GM12878 (cell line): Measurements from ENCODE around the gene HDAC7. TPM values are rescaled to one million over a fixed set of nuclear protein-coding genes. Genes with fewer than 3 reads are reported as not detected.

ENCODE experiments used
- ATF2 ChIP-seq: IDR thresholded peaks from 2 replicates; pipeline ENCODE4 v1.6.1; 2012; ENCODE audit warnings: low read length, inconsistent platforms
- BCL11A ChIP-seq: IDR thresholded peaks from 2 replicates; pipeline ENCODE4 v1.6.1; 2011; ENCODE audit warnings: low read depth, low read length
- BHLHE40 ChIP-seq, 2 experiments: fragments of 450-650 bp in 1 of 2; IDR thresholded peaks; 2 replicates each; pipeline ENCODE4 v1.6.1; 2011 to 2017; ENCODE audit warnings: low read depth in 2 of 2, borderline replicate concordance in 1 of 2, improper control_type of control experiment in 1 of 2, low read length in 1 of 2, mild to moderate bottlenecking in 1 of 2
- CREM ChIP-seq: IDR thresholded peaks from 2 replicates; pipeline ENCODE4 v1.6.1; 2014; ENCODE audit warnings: antibody characterized with exemption, low read depth
- DPF2 ChIP-seq: fragments of 450-650 bp; IDR thresholded peaks from 2 replicates; pipeline ENCODE4 v1.6.1; 2017; ENCODE audit warnings: mild to moderate bottlenecking
- EED ChIP-seq: sonication (generic); IDR thresholded peaks from 2 replicates; pipeline ENCODE4 v1.6.1; 2016; ENCODE audit warnings: antibody characterized with exemption, low read depth
- EGR1 ChIP-seq, 2 experiments: IDR thresholded peaks; 1 replicate in 1 of 2; 2 replicates in 1 of 2; pipeline ENCODE4 v1.6.1; 2011 to 2012; ENCODE audit warnings: low read depth in 2 of 2, low read length in 2 of 2, borderline replicate concordance in 1 of 2, mild to moderate bottlenecking in 1 of 2, moderate library complexity in 1 of 2
- EP300 ChIP-seq, 2 experiments: fragments of 150-350 bp in 1 of 2; IDR thresholded peaks; 2 replicates each; pipeline ENCODE4 v1.6.1; 2011 to 2012; ENCODE audit warnings: low read depth in 2 of 2, low read length in 2 of 2, borderline replicate concordance in 1 of 2, improper control_type of control experiment in 1 of 2, inconsistent platforms in 1 of 2; ENCODE audit not compliant: control insufficient read depth in 1 of 2
- FOXK2 ChIP-seq: fragments of 450-650 bp; IDR thresholded peaks from 2 replicates; pipeline ENCODE4 v1.6.1; 2017; ENCODE audit warnings: mild to moderate bottlenecking, moderate library complexity
- HDGF ChIP-seq: fragments of 450-650 bp; IDR thresholded peaks from 2 replicates; pipeline ENCODE4 v1.6.1; 2016; ENCODE audit warnings: antibody characterized with exemption
- IKZF1 ChIP-seq: fragments of 450-650 bp; conservative IDR thresholded peaks from 2 replicates; pipeline ENCODE4 v1.6.1; 2017; ENCODE audit warnings: antibody characterized with exemption, mild to moderate bottlenecking
- NBN ChIP-seq: fragments of 450-650 bp; IDR thresholded peaks from 2 replicates; pipeline ENCODE4 v1.6.1; 2016
- NR2F1 ChIP-seq: fragments of 450-650 bp; conservative IDR thresholded peaks from 2 replicates; pipeline ENCODE4 v1.6.1; 2017; ENCODE audit warnings: mild to moderate bottlenecking
- PAX5 ChIP-seq: IDR thresholded peaks from 2 replicates; pipeline ENCODE4 v1.6.1; 2011; ENCODE audit warnings: low read depth, low read length, borderline replicate concordance
- POU2F2 ChIP-seq: IDR thresholded peaks from 3 replicates; pipeline ENCODE4 v1.6.1; 2011; ENCODE audit warnings: low read depth, mild to moderate bottlenecking, low read length, borderline replicate concordance
- RB1 ChIP-seq: fragments of 450-650 bp; formaldehyde crosslinking; IDR thresholded peaks from 2 replicates; pipeline ENCODE4 v1.6.1; 2017; ENCODE audit warnings: mild to moderate bottlenecking, borderline replicate concordance
- SIX5 ChIP-seq: IDR thresholded peaks from 2 replicates; pipeline ENCODE4 v1.6.1; 2011; ENCODE audit warnings: mild to moderate bottlenecking, low read depth, low read length, moderate library complexity; ENCODE audit not compliant: severe bottlenecking
- SMC3 ChIP-seq: IDR thresholded peaks from 2 replicates; pipeline ENCODE4 v1.6.1; 2011; ENCODE audit warnings: low read length, improper control_type of control experiment, borderline replicate concordance
- SPI1 ChIP-seq: IDR thresholded peaks from 2 replicates; pipeline ENCODE4 v1.6.1; 2011; ENCODE audit warnings: low read depth, mild to moderate bottlenecking, low read length, moderate library complexity, borderline replicate concordance; ENCODE audit not compliant: insufficient read depth
- SUZ12 ChIP-seq: fragments of 200-600 bp; sonication (generic); IDR thresholded peaks from one replicate; pipeline ENCODE4 v1.6.1; 2018; ENCODE audit warnings: antibody characterized with exemption, mild to moderate bottlenecking; ENCODE audit not compliant: unreplicated experiment
- TARDBP ChIP-seq: IDR thresholded peaks from 2 replicates; pipeline ENCODE4 v1.6.1; 2016; ENCODE audit warnings: borderline replicate concordance
- YY1 ChIP-seq: IDR thresholded peaks from 2 replicates; pipeline ENCODE4 v1.6.1; 2011; ENCODE audit warnings: low read depth, mild to moderate bottlenecking, low read length
- polyA plus RNA-seq, 11 experiments: library from polyadenylated mRNA; depleted of rRNA in 4 of 11; unstranded in 6 of 11; stranded (reverse) in 5 of 11; fragments of >200 nt; fragmentation: Nextera tagmentation in 4 of 11; fragmentation: Illumina TruSeq in 1 of 11; extraction: Ambion mirVana in 4 of 11; extraction: Trizol in 1 of 11; gene quantifications; 1 replicate in 1 of 11; 2 replicates in 10 of 11; pipeline versions ENCODE4 v1.2.1 to v1.2.3, GENCODE V29; 2011 to 2016; ENCODE audit warnings: inconsistent platforms in 2 of 11, missing spikeins in 2 of 11, low read depth in 1 of 11
- total RNA-seq, 4 experiments: library from RNA; depleted of rRNA in 3 of 4; stranded (reverse); fragments of >200 nt in 3 of 4; fragmentation: Illumina TruSeq in 1 of 4; extraction: Trizol in 1 of 4; gene quantifications; 2 replicates each; pipeline versions ENCODE4 v1.2.1 to v1.2.3, GENCODE V29; 2013 to 2021
- TF ChIP-seq, protein P1 (sequence below): fragments of 450-650 bp; IDR thresholded peaks from 2 replicates; pipeline ENCODE4 v1.6.1; 2016; ENCODE audit warnings: mild to moderate bottlenecking
- TF ChIP-seq, protein P2 (sequence below): IDR thresholded peaks from 2 replicates; pipeline ENCODE4 v1.6.1; 2011; ENCODE audit warnings: low read depth, mild to moderate bottlenecking, low read length, moderate library complexity, borderline replicate concordance; ENCODE audit errors: extremely low read depth
- TF ChIP-seq, protein P3 (sequence below): IDR thresholded peaks from 2 replicates; pipeline ENCODE4 v1.6.1; 2012; ENCODE audit warnings: low read depth, low read length, improper control_type of control experiment
- TF ChIP-seq, protein P4 (sequence below): fragments of 450-650 bp; IDR thresholded peaks from 2 replicates; pipeline ENCODE4 v1.6.1; 2017; ENCODE audit warnings: low read depth, mild to moderate bottlenecking, moderate library complexity

The HDAC7 gene
- total and polyA plus RNA-seq, 10 of the 15 experiments (the other 5 are each of a cell fraction or from before 2014, with no cell fraction given): 0.47 to 18.3 (median 5.4) TPM

GRCh38 chr12:47832263-47832933, 12.7 kb upstream of the HDAC7 start (continued):
- TF ChIP-seq TARDBP (no peak), EGR1 (IDR thresholded peaks at IDR 0.05; ENCODE audit: borderline replicate concordance in 1 of 2, low read depth in 2 of 2, low read length in 2 of 2) (no peak), HDGF (no peak), POU2F2 (peak; percentile 89; the same call in 2 of the 3 replicates), BCL11A (no peak), FOXK2 (no peak), BHLHE40 (IDR thresholded peaks at IDR 0.05; ENCODE audit: borderline replicate concordance in 1 of 2, low read depth in 2 of 2, low read length in 1 of 2) (peak; percentile 26 to 55; a peak in 2 of 4 replicates), CREM (peak; percentile 12; the same call in 1 of the 2 replicates), EED (peak; percentile 22; the same call in 1 of the 2 replicates), NR2F1 (peak; percentile 60), NBN (0 out of 2 replicates have a peak, but pooled peaks have one; percentile 26), SIX5 (no peak), SUZ12 (no peak), ATF2 (peak; percentile 54; the same call in 1 of the 2 replicates), DPF2 (peak; percentile 51; the same call in 1 of the 2 replicates), EP300 (IDR thresholded peaks at IDR 0.05; ENCODE audit: borderline replicate concordance in 1 of 2, control insufficient read depth in 1 of 2, low read depth in 2 of 2, low read length in 2 of 2) (peak in 1 of 2 experiments; percentile 44; a peak in 1 of 4 replicates), SPI1 (0 out of 2 replicates have a peak, but pooled peaks have one; percentile 17), YY1 (peak; percentile 89), PAX5 (peak; percentile 39; the same call in 1 of the 2 replicates), IKZF1 (peak; percentile 74), SMC3 (no peak), RB1 (no peak)
- TF ChIP-seq, protein P1, sequence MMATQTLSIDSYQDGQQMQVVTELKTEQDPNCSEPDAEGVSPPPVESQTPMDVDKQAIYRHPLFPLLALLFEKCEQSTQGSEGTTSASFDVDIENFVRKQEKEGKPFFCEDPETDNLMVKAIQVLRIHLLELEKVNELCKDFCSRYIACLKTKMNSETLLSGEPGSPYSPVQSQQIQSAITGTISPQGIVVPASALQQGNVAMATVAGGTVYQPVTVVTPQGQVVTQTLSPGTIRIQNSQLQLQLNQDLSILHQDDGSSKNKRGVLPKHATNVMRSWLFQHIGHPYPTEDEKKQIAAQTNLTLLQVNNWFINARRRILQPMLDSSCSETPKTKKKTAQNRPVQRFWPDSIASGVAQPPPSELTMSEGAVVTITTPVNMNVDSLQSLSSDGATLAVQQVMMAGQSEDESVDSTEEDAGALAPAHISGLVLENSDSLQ: no peak
- TF ChIP-seq, protein P2, sequence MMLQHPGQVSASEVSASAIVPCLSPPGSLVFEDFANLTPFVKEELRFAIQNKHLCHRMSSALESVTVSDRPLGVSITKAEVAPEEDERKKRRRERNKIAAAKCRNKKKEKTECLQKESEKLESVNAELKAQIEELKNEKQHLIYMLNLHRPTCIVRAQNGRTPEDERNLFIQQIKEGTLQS: no peak
- TF ChIP-seq, protein P3, sequence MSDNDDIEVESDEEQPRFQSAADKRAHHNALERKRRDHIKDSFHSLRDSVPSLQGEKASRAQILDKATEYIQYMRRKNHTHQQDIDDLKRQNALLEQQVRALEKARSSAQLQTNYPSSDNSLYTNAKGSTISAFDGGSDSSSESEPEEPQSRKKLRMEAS: 0 out of 2 replicates have a peak, but pooled peaks have one; percentile 17
- TF ChIP-seq, protein P4, sequence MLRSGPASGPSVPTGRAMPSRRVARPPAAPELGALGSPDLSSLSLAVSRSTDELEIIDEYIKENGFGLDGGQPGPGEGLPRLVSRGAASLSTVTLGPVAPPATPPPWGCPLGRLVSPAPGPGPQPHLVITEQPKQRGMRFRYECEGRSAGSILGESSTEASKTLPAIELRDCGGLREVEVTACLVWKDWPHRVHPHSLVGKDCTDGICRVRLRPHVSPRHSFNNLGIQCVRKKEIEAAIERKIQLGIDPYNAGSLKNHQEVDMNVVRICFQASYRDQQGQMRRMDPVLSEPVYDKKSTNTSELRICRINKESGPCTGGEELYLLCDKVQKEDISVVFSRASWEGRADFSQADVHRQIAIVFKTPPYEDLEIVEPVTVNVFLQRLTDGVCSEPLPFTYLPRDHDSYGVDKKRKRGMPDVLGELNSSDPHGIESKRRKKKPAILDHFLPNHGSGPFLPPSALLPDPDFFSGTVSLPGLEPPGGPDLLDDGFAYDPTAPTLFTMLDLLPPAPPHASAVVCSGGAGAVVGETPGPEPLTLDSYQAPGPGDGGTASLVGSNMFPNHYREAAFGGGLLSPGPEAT: 0 out of 2 replicates have a peak, but pooled peaks have one; percentile 18
